ENCODE data around the gene SIGLEC8. TPM values are rescaled to one million over a fixed set of nuclear protein-coding genes. Genes with fewer than 3 reads are reported as not detected.

SIGLEC8 gene
- total and polyA plus RNA-seq, 2 of the 4 experiments (the other 2 are of a cell fraction) = not detected

GRCh38 chr19:51433043-51433442 lies 25.2 kb downstream of the SIGLEC8 start:
- Histone ChIP-seq H4K91ac (ENCODE audit: insufficient read depth, low read depth, low read length) (no peak overlapping the region), H3K9me3 (ENCODE audit: control insufficient read depth, insufficient read depth, low read length) (no peaks in the 10 kb centered on the region), H4K5ac (ENCODE audit: low read depth, low read length) (no peak overlapping the region), H2BK120ac (ENCODE audit: low read depth, low read length) (no peak overlapping the region), H4K8ac (ENCODE audit: low read depth in 2 of 2, low read length in 2 of 2) (no peak overlapping the region), H3K14ac (replicated peaks; ENCODE audit: low read depth, low read length) (no peak overlapping the region), H3K18ac (ENCODE audit: low read depth, low read length) (no peak overlapping the region), H2AK9ac (replicated peaks; ENCODE audit: low read depth, low read length, poor library complexity) (no peak overlapping the region), H2BK20ac (ENCODE audit: low read depth, low read length) (no peak overlapping the region), H2AK5ac (ENCODE audit: low read depth, low read length) (no peak overlapping the region), H3K4me3 (ENCODE audit: insufficient read depth, low read depth, low read length) (no peak overlapping the region), H3K23ac (ENCODE audit: low read depth, low read length) (no peak overlapping the region), H2BK15ac (ENCODE audit: low read depth, low read length) (no peak overlapping the region), H2AFZ (replicated peaks; ENCODE audit: low read length, poor library complexity) (no peak overlapping the region), H3K36me3 (ENCODE audit: control insufficient read depth, insufficient read depth, low read length) (no peaks in the 10 kb centered on the region), H2BK5ac (ENCODE audit: low read depth, low read length, poor library complexity, severe bottlenecking) (no peak overlapping the region), H3K79me1 (ENCODE audit: low read depth in 1 of 2, low read length in 2 of 2) (no peaks in the 10 kb centered on the region), H3K9me1 (ENCODE audit: insufficient read depth, low read length) (no peaks in the 10 kb centered on the region), H3K4me1 (ENCODE audit: control insufficient read depth, insufficient read depth, low read length) (no peaks in the 10 kb centered on the region), H3K27me3 (ENCODE audit: control insufficient read depth, insufficient read depth, low read length) (no peaks in the 10 kb centered on the region), H3K4ac (ENCODE audit: low read depth, low read length) (no peak overlapping the region), H3K56ac (ENCODE audit: extremely low read depth, insufficient read depth, low read length) (no peak overlapping the region), H3K27ac (ENCODE audit: insufficient read depth, low read length) (no peak overlapping the region), H3K4me2 (ENCODE audit: low read depth, low read length) (no peak overlapping the region), H4K20me1 (ENCODE audit: insufficient read depth, low read length) (no peaks in the 10 kb centered on the region), H3K9ac (ENCODE audit: low read depth, low read length) (no peak overlapping the region)
- dilution Hi-C loops (cut with HindIII; ENCODE audit: low sequenced_read_pairs, unreplicated experiment) (no loop called here), in situ Hi-C loops (cut with MboI; ENCODE audit: low sequenced_read_pairs) (no loop called here), intact Hi-C loops (cut with micrococcal nuclease) (no loop called here)
- ATAC-seq (ENCODE audit: low read depth) (no peak), DNase-seq (no peak)
- WGBS, 2 experiments (ENCODE audit: extremely low coverage in 2 of 2, insufficient read length in 1 of 2) = no CpG with 5 or more reads among the region's 4 CpGs
- ChIA-PET POLR2A (ENCODE audit: unreplicated experiment) (no interaction called here), CTCF (no interaction called here)
- no peak for TF ChIP-seq RFX5 (IDR thresholded peaks at IDR 0.05; ENCODE audit: low read depth, low read length)
- TF ChIP-seq, protein P1, sequence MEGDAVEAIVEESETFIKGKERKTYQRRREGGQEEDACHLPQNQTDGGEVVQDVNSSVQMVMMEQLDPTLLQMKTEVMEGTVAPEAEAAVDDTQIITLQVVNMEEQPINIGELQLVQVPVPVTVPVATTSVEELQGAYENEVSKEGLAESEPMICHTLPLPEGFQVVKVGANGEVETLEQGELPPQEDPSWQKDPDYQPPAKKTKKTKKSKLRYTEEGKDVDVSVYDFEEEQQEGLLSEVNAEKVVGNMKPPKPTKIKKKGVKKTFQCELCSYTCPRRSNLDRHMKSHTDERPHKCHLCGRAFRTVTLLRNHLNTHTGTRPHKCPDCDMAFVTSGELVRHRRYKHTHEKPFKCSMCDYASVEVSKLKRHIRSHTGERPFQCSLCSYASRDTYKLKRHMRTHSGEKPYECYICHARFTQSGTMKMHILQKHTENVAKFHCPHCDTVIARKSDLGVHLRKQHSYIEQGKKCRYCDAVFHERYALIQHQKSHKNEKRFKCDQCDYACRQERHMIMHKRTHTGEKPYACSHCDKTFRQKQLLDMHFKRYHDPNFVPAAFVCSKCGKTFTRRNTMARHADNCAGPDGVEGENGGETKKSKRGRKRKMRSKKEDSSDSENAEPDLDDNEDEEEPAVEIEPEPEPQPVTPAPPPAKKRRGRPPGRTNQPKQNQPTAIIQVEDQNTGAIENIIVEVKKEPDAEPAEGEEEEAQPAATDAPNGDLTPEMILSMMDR (conservative IDR thresholded peaks at IDR 0.05; ENCODE audit: low read depth, low read length) = no peak
- TF ChIP-seq MAFK (IDR thresholded peaks at IDR 0.05; ENCODE audit: low read depth, low read length) = no peak
- no peak for TF ChIP-seq USF2 (IDR thresholded peaks at IDR 0.05; ENCODE audit: low read depth, low read length)
- TF ChIP-seq RCOR1 (IDR thresholded peaks at IDR 0.05; ENCODE audit: insufficient replicate concordance, low read length) = no peak
- no peak for TF ChIP-seq BHLHE40 (IDR thresholded peaks at IDR 0.05; ENCODE audit: low read depth, low read length)
- TF ChIP-seq FOS (IDR thresholded peaks at IDR 0.05; ENCODE audit: low read depth, low read length) = no peak
- TF ChIP-seq ELK1 (IDR thresholded peaks at IDR 0.05; ENCODE audit: borderline replicate concordance, low read depth, low read length) = no peak
- BruUV-seq (replicated peaks) = no TSS peak

Data from IMR-90 (cell line).